Panc1 (cell line): ENCODE data around the gene PAAF1. TPM values are rescaled to one million over a fixed set of nuclear protein-coding genes. Genes with fewer than 3 reads are reported as not detected.
"Not testable (repeated sequence)": the region's sequence is repeated elsewhere in the genome, so short reads cannot be mapped to it uniquely, and the experiment has no call there.

Experiments
- ATAC-seq: fragments of 200-7000 bp; cut with Tn5 transposase; 2 replicates; pipeline ENCODE4 v1.9.1; 2020; ENCODE audit warnings: mild to moderate bottlenecking, moderate library complexity
- BruUV-seq: library from RNA; stranded (reverse); fragments of 400-500 nt; replicated peaks from 2 replicates; lab custom pipeline; 2021; lab: Mats Ljungman, UMichigan
- CTCF ChIA-PET: fragments of 300-600 bp; sonication (Branson Sonifier 250); formaldehyde crosslinking; loops from one replicate; lab custom pipeline; 2022; ENCODE audit warnings: antibody characterized with exemption; lab: Charles Lee
- POLR2A ChIA-PET: fragments of 300-600 bp; sonication (Branson Sonifier 250); formaldehyde crosslinking; loops from one replicate; lab custom pipeline; 2022; ENCODE audit warnings: antibody characterized with exemption; lab: Charles Lee
- DNase-seq: peaks from one replicate; pipeline ENCODE4 v3.0.0-alpha.2; 2010; ENCODE audit warnings: low read depth, low spot score
- H3K27ac ChIP-seq: 2 replicates; pipeline ENCODE4 v1.5.1; 2011; ENCODE audit warnings: mild to moderate bottlenecking, low read length, inconsistent platforms
- H3K27me3 ChIP-seq: fragments of 200-500 bp; sonication (Bioruptor generic); 2 replicates; pipeline ENCODE4 v1.6.0; 2014; ENCODE audit warnings: low read length, inconsistent platforms; ENCODE audit not compliant: control insufficient read depth, insufficient read depth
- H3K36me3 ChIP-seq: fragments of 200-500 bp; sonication (Bioruptor generic); 2 replicates; pipeline ENCODE4 v1.5.1; 2014; ENCODE audit warnings: inconsistent platforms, mild to moderate bottlenecking, low read length, moderate library complexity; ENCODE audit not compliant: control insufficient read depth, insufficient read depth
- H3K4me1 ChIP-seq: 2 replicates; pipeline ENCODE4 v1.5.1; 2011; ENCODE audit warnings: inconsistent platforms, mild to moderate bottlenecking, low read length, moderate library complexity; ENCODE audit not compliant: control insufficient read depth, insufficient read depth
- H3K4me3 ChIP-seq, 2 experiments: 2 replicates each; pipeline ENCODE4 v1.5.1; 2011 to 2012; ENCODE audit warnings: low read depth in 2 of 2, low read length in 2 of 2, mild to moderate bottlenecking in 2 of 2, inconsistent platforms in 1 of 2, moderate library complexity in 1 of 2
- H3K9me3 ChIP-seq: fragments of 200-500 bp; sonication (Bioruptor generic); 2 replicates; pipeline ENCODE4 v1.5.1; 2014; ENCODE audit warnings: low read depth, mild to moderate bottlenecking, inconsistent platforms, low read length, moderate library complexity; ENCODE audit not compliant: control insufficient read depth, insufficient read depth
- POLR2AphosphoS5 ChIP-seq: IDR thresholded peaks from 2 replicates; pipeline ENCODE4 v1.6.1; 2012; ENCODE audit warnings: mild to moderate bottlenecking, low read depth, low read length, moderate library complexity
- SIN3A ChIP-seq: IDR thresholded peaks from 2 replicates; pipeline ENCODE4 v1.6.1; 2012; ENCODE audit warnings: low read depth, mild to moderate bottlenecking, low read length, moderate library complexity, borderline replicate concordance; ENCODE audit not compliant: insufficient read depth
- TCF7L2 ChIP-seq: IDR thresholded peaks from 2 replicates; pipeline ENCODE4 v1.6.1; 2011; ENCODE audit warnings: mild to moderate bottlenecking, low read depth, low read length, inconsistent platforms
- in situ Hi-C: cut with HindIII; loops from 2 replicates; pipeline ENCODE4 v1.10.0; 2016; ENCODE audit warnings: low sequenced_read_pairs, low pct_unique_long_range_greater_than_20kb
- intact Hi-C: fragments of 100-400 bp; cut with micrococcal nuclease; formaldehyde crosslinking; loops from one replicate; pipeline ENCODE4 v1.10.0; 2022; ENCODE audit not compliant: unreplicated experiment
- total RNA-seq: library from RNA; stranded (reverse); gene quantifications from one replicate; pipeline ENCODE4 v1.2.1, GENCODE V29; 2021; ENCODE audit not compliant: unreplicated experiment
- TF ChIP-seq, protein P1 (sequence below): fragments of 450-650 bp; IDR thresholded peaks from 2 replicates; pipeline ENCODE4 v1.5.1; 2017; ENCODE audit warnings: mild to moderate bottlenecking
- TF ChIP-seq, protein P2 (sequence below), 2 experiments: IDR thresholded peaks; 2 replicates each; pipeline ENCODE4 v1.6.1; 2011 to 2012; ENCODE audit warnings: low read depth in 2 of 2, control low read depth in 1 of 2, low read length in 1 of 2, mild to moderate bottlenecking in 1 of 2, moderate library complexity in 1 of 2; ENCODE audit not compliant: insufficient read depth in 1 of 2

Gene PAAF1
- total RNA-seq, 1 experiment from 2014 or later, result 22.1 TPM

DNA sequence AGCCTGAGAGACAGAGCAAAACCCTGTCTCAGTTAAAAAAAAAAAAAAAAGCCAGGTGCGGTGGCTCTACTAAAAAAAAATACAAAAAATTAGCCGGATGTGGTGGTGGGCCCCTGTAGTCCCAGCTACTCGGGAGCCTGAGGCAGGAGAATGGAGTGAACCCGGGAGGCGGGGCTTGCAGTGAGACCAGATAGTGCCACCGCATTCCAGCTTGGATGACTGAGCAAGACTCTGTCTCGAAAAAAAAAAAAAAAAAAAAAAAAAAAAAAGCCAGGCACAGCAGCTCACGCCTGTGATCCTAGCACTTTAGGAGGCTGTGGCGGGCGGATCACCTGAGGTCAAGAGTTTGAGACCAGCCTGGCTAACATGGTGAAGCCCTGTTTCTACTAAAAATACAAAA lies 3.6 kb downstream of the PAAF1 start:
- H3K27ac ChIP-seq, ATAC-seq, H3K4me3 ChIP-seq, CTCF ChIA-PET, H3K9me3 ChIP-seq, in situ Hi-C loops, DNase-seq, intact Hi-C loops, BruUV-seq, H3K27me3 ChIP-seq, H3K36me3 ChIP-seq, H3K4me1 ChIP-seq: not testable (repeated sequence)
- POLR2A ChIA-PET, result interaction anchor here (0.6 kb wide), 1 partner anchor 20 kb away, joined by 7 read pairs; no protein-coding TSS in a partner anchor

DNA sequence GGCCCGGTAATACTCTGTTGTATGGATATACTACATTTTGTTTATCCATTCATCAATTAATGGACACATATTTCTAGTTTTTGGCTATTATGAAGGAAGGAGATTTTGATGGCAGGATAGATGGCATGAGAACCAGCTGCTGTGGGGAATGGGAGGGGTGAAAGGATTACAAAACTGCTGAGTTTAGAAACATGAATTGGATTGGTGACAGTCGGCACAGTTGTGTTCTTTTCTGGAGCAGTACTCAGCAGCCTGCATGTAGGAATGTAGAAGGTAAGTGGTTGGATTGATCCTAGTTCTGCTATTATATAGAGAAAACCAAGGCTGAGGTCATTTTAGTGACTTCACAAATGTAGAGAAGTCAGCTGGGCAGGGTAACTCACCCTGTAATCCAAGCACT lies 7.1 kb downstream of the PAAF1 start:
- Histone ChIP-seq H3K27ac (no peak overlapping the region), H3K4me3 (no peak overlapping the region), H3K27me3 (no peaks in the 10 kb centered on the region), H3K36me3 (no peaks in the 10 kb centered on the region; the same call in 1 of the 2 replicates), H3K9me3 (no peaks in the 10 kb centered on the region), H3K4me1 (no peaks in the 10 kb centered on the region)
- no peak for TF ChIP-seq SIN3A
- TF ChIP-seq, protein P1, sequence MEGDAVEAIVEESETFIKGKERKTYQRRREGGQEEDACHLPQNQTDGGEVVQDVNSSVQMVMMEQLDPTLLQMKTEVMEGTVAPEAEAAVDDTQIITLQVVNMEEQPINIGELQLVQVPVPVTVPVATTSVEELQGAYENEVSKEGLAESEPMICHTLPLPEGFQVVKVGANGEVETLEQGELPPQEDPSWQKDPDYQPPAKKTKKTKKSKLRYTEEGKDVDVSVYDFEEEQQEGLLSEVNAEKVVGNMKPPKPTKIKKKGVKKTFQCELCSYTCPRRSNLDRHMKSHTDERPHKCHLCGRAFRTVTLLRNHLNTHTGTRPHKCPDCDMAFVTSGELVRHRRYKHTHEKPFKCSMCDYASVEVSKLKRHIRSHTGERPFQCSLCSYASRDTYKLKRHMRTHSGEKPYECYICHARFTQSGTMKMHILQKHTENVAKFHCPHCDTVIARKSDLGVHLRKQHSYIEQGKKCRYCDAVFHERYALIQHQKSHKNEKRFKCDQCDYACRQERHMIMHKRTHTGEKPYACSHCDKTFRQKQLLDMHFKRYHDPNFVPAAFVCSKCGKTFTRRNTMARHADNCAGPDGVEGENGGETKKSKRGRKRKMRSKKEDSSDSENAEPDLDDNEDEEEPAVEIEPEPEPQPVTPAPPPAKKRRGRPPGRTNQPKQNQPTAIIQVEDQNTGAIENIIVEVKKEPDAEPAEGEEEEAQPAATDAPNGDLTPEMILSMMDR, result no peak
- no peak for TF ChIP-seq TCF7L2
- TF ChIP-seq, protein P2, sequence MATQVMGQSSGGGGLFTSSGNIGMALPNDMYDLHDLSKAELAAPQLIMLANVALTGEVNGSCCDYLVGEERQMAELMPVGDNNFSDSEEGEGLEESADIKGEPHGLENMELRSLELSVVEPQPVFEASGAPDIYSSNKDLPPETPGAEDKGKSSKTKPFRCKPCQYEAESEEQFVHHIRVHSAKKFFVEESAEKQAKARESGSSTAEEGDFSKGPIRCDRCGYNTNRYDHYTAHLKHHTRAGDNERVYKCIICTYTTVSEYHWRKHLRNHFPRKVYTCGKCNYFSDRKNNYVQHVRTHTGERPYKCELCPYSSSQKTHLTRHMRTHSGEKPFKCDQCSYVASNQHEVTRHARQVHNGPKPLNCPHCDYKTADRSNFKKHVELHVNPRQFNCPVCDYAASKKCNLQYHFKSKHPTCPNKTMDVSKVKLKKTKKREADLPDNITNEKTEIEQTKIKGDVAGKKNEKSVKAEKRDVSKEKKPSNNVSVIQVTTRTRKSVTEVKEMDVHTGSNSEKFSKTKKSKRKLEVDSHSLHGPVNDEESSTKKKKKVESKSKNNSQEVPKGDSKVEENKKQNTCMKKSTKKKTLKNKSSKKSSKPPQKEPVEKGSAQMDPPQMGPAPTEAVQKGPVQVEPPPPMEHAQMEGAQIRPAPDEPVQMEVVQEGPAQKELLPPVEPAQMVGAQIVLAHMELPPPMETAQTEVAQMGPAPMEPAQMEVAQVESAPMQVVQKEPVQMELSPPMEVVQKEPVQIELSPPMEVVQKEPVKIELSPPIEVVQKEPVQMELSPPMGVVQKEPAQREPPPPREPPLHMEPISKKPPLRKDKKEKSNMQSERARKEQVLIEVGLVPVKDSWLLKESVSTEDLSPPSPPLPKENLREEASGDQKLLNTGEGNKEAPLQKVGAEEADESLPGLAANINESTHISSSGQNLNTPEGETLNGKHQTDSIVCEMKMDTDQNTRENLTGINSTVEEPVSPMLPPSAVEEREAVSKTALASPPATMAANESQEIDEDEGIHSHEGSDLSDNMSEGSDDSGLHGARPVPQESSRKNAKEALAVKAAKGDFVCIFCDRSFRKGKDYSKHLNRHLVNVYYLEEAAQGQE (IDR thresholded peaks at IDR 0.05; ENCODE audit: insufficient read depth in 1 of 2, low read depth in 2 of 2, low read length in 1 of 2), result no peak
- no peak for TF ChIP-seq POLR2AphosphoS5
- no peak for ATAC-seq
- intact Hi-C loops (no loop called here), in situ Hi-C loops (no loop called here)
- BruUV-seq, result no TSS peak
- ChIA-PET CTCF (no interaction called here), POLR2A (no interaction called here)
- DNase-seq, result no peak

DNA sequence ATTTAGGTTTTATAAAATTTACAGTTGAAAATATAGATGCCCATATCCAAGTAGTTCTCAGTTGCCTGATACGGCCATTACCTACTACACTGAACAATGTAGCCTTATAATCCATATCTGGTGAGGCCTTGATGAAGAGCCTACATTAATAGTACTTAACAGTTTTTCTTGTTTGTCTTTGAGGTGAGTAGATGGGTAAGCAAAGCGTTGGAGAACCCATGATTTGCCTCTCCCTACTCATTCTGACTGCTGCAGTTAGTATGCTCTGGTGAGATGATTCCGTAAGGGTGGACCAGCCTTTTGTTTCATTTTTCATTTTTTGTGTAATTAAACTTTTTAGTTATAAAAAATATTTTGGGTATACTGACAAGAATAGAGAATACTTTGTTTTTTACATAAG lies 11.4 kb downstream of the PAAF1 start:
- Histone ChIP-seq H3K27ac (no peak overlapping the region), H3K4me3 (no peak overlapping the region), H3K4me1 (no peaks in the 10 kb centered on the region), H3K27me3 (no peaks in the 10 kb centered on the region), H3K36me3 (no peaks in the 10 kb centered on the region; the same call in 1 of the 2 replicates), H3K9me3 (no peaks in the 10 kb centered on the region)
- TF ChIP-seq POLR2AphosphoS5 (no peak), TCF7L2 (no peak), SIN3A (no peak)
- TF ChIP-seq, protein P1, result no peak
- TF ChIP-seq, protein P2 (IDR thresholded peaks at IDR 0.05; ENCODE audit: insufficient read depth in 1 of 2, low read depth in 2 of 2, low read length in 1 of 2), result no peak
- ChIA-PET POLR2A (no interaction called here), CTCF (no interaction called here)
- in situ Hi-C loops, result no loop called here
- BruUV-seq, result no TSS peak
- ATAC-seq (no peak), DNase-seq (no peak)
- intact Hi-C loops, result no loop called here
